ENCODE results near the gene TMEM140. TPM values are rescaled to one million over a fixed set of nuclear protein-coding genes. Genes with fewer than 3 reads are reported as not detected.
"Not testable (repeated sequence)": the region's sequence is repeated elsewhere in the genome, so short reads cannot be mapped to it uniquely, and the experiment has no call there.

TMEM140 gene
- total and polyA plus RNA-seq, 2 donors from 2014 or later: 28.2 to 31.3 TPM

DNA sequence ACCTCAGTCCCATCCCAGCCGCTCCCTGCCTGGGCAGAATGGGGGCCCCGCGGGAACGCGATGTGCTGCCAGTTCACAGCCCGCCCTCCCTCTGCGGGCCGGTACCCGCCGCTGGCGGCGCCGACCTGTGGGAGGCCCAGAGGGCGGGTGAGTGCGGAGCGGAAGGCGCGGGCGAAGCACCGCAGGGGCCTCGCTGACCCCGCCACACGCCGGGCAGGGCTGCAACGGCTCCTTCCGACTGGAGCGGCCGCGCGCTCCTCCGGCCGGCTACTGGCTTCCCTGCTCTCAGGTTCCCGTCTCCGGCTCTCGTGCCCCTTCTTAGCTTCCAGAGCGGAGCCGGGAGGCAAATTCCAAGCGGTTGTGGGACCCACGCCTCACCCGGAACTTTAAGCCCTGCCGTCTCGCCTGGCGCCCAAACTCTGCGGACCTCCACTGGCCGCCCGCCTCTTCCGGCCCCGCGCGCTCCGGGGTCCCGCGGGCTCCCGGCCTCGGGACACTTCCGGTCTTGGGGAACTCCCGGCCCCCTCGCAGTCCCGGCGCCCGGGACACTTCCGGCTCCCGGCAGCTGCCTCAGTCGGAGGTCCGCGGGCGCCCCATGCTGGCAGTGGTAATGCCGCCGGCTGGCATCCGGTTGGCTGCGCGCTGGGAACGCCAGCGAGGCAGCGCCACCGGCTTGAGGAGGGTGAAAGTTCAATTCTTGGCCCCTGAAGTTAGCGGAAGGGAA lies 22.6 kb downstream of the TMEM140 start, which contains the start of gene CYREN:
Gene CYREN (minus strand): TSS at position 434 of the 724 bp plus-strand sequence. CDS start 1,785 bp downstream, outside the sequence.
- intact Hi-C loops (cut with DNase I): no loop called here
- peak within 1 kb of the TSS; percentile 96 to 98 for H3K27ac ChIP-seq (ENCODE audit: low read depth in 2 of 2, low read length in 2 of 2)
- no peaks in the 10 kb centered on the region for H3K27me3 ChIP-seq (ENCODE audit: control insufficient read depth, insufficient read depth, low read length)
- H3K4me1 ChIP-seq (ENCODE audit: control insufficient read depth in 2 of 3, insufficient read depth in 2 of 3, low read depth in 1 of 3, low read length in 3 of 3): peaks cover 0 to 42% (median 39%) of the 10 kb centered on the region in 3 donors
- H3K4me3 ChIP-seq (ENCODE audit: low read length in 3 of 3): peak within 1 kb of the TSS; percentile 76 to 85 (median 81)
- H3K36me3 ChIP-seq (ENCODE audit: control insufficient read depth in 2 of 3, insufficient read depth in 3 of 3, low read length in 3 of 3): peaks cover 5 to 25% (median 23%) of the 10 kb centered on the region in 3 donors
- TF ChIP-seq CTCF (IDR thresholded peaks at IDR 0.05; ENCODE audit: borderline replicate concordance, extremely low read depth, insufficient read depth): peak; percentile 75
- H3K9ac ChIP-seq (ENCODE audit: low read length in 3 of 3): peak within 1 kb of the TSS; percentile 52 to 90 (median 84)
- no peak for FAIRE-seq
- no peaks in the 10 kb centered on the region for H3K9me3 ChIP-seq (ENCODE audit: control insufficient read depth in 2 of 3, insufficient read depth in 1 of 3, low read length in 3 of 3)
- DNase-seq: peak; percentile 95 to 99 (median 97)

GRCh38 chr7:135170998-135171481 lies 23.2 kb downstream of the TMEM140 start:
- Histone ChIP-seq H3K27ac (ENCODE audit: low read depth in 2 of 2, low read length in 2 of 2) (peak overlapping the region; percentile 96 to 98), H3K4me3 (ENCODE audit: low read length in 3 of 3) (peak overlapping the region; percentile 29 to 85 (median 39)), H3K36me3 (ENCODE audit: control insufficient read depth in 2 of 3, insufficient read depth in 3 of 3, low read length in 3 of 3) (peaks cover 5 to 23% (median 17%) of the 10 kb centered on the region in 3 donors), H3K4me1 (ENCODE audit: control insufficient read depth in 2 of 3, insufficient read depth in 2 of 3, low read depth in 1 of 3, low read length in 3 of 3) (peaks cover 0 to 38% (median 34%) of the 10 kb centered on the region in 3 donors), H3K9ac (ENCODE audit: low read length in 3 of 3) (peak overlapping the region in 2 of 3 donors; percentile 22 to 84)
- H3K27me3 ChIP-seq (ENCODE audit: control insufficient read depth, insufficient read depth, low read length); intact Hi-C loops (cut with DNase I); FAIRE-seq; H3K9me3 ChIP-seq (ENCODE audit: control insufficient read depth in 2 of 3, insufficient read depth in 1 of 3, low read length in 3 of 3): not testable (repeated sequence)
- DNase-seq: peak in 1 of 5 donors; percentile 25

- H3K27ac ChIP-seq (ENCODE audit: low read depth in 2 of 2, low read length in 2 of 2): peak overlapping the region; percentile 94 to 96
- H3K9ac ChIP-seq (ENCODE audit: low read length in 3 of 3): peak overlapping the region in 2 of 3 donors; percentile 10 to 78
- H3K9me3 ChIP-seq (ENCODE audit: control insufficient read depth in 2 of 3, insufficient read depth in 1 of 3, low read length in 3 of 3); H3K27me3 ChIP-seq (ENCODE audit: control insufficient read depth, insufficient read depth, low read length); FAIRE-seq; intact Hi-C loops (cut with DNase I): not testable (repeated sequence)
- peak overlapping the region; percentile 12 to 58 (median 42) for H3K4me3 ChIP-seq (ENCODE audit: low read length in 3 of 3)
- peaks cover 0 to 37% (median 32%) of the 10 kb centered on the region in 3 donors for H3K4me1 ChIP-seq (ENCODE audit: control insufficient read depth in 2 of 3, insufficient read depth in 2 of 3, low read depth in 1 of 3, low read length in 3 of 3)
- DNase-seq: peak in 4 of 5 donors; percentile 24 to 59 (median 50)
- peaks cover 5 to 19% (median 12%) of the 10 kb centered on the region in 3 donors for H3K36me3 ChIP-seq (ENCODE audit: control insufficient read depth in 2 of 3, insufficient read depth in 3 of 3, low read length in 3 of 3)
These were observed 23.9 kb downstream of the TMEM140 start for GRCh38 chr7:135171581-135172291.

DNA sequence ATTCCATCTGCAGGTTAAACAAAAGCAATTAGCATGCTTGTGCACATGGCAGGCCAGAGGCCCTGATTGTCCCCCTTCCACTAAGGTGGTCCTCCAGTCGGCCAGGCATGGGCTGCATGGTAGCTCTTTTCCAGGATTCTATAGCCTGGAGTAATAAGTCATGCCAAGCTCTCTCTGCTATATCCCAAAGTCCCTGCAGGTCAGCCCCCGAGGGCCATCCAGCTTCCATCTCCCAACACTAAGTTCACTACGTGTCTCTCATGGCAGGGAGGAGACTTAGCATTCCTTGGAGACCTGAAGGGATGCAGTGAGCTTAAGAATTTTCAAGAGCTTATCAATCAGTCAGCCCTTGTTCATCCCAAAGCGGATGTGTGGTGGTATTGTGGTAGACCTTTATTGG lies 26.0 kb downstream of the TMEM140 start:
- H3K27ac ChIP-seq (ENCODE audit: low read depth in 2 of 2, low read length in 2 of 2); H3K36me3 ChIP-seq (ENCODE audit: control insufficient read depth in 2 of 3, insufficient read depth in 3 of 3, low read length in 3 of 3); H3K9me3 ChIP-seq (ENCODE audit: control insufficient read depth in 2 of 3, insufficient read depth in 1 of 3, low read length in 3 of 3); intact Hi-C loops (cut with DNase I); H3K9ac ChIP-seq (ENCODE audit: low read length in 3 of 3); FAIRE-seq; H3K27me3 ChIP-seq (ENCODE audit: control insufficient read depth, insufficient read depth, low read length); H3K4me3 ChIP-seq (ENCODE audit: low read length in 3 of 3): not testable (repeated sequence)
- peak in 1 of 5 donors; percentile 8 for DNase-seq
- peaks cover 0 to 18% (median 14%) of the 10 kb centered on the region in 3 donors for H3K4me1 ChIP-seq (ENCODE audit: control insufficient read depth in 2 of 3, insufficient read depth in 2 of 3, low read depth in 1 of 3, low read length in 3 of 3)
